Measurements from ENCODE around the gene ATF2. TPM values are rescaled to one million over a fixed set of nuclear protein-coding genes. Genes with fewer than 3 reads are reported as not detected.

The ATF2 gene
- total RNA-seq, 1 donor from 2014 or later = 91.3 TPM

GRCh38 chr2:175203621-175204496 lies 35.9 kb upstream of the ATF2 start:
- H3K36me3 Mint-ChIP-seq (ENCODE audit: unreplicated experiment) = no peaks in the 10 kb centered on the region
- H3K27me3 Mint-ChIP-seq (ENCODE audit: unreplicated experiment) = no peaks in the 10 kb centered on the region
- H3K4me3 Mint-ChIP-seq (ENCODE audit: unreplicated experiment) = no peak overlapping the region
- DNase-seq = peak; percentile 70
- no peak overlapping the region for H3K27ac Mint-ChIP-seq (ENCODE audit: unreplicated experiment)
- H3K4me1 Mint-ChIP-seq (ENCODE audit: low read depth, unreplicated experiment) = no peaks in the 10 kb centered on the region
- peak; percentile 50 for TF ChIP-seq CTCF (IDR thresholded peaks at IDR 0.05; ENCODE audit: partially characterized antibody, unreplicated experiment)
- no peaks in the 10 kb centered on the region for H3K9me3 Mint-ChIP-seq (ENCODE audit: unreplicated experiment)

- peak; percentile 19 for DNase-seq
- Mint-ChIP-seq H3K27ac (ENCODE audit: unreplicated experiment) (no peak overlapping the region), H3K36me3 (ENCODE audit: unreplicated experiment) (peaks cover 5% of the 10 kb centered on the region), H3K4me1 (ENCODE audit: low read depth, unreplicated experiment) (peaks cover 10% of the 10 kb centered on the region), H3K9me3 (ENCODE audit: unreplicated experiment) (peaks cover 6% of the 10 kb centered on the region), H3K27me3 (ENCODE audit: unreplicated experiment) (peaks cover 3% of the 10 kb centered on the region), H3K4me3 (ENCODE audit: unreplicated experiment) (no peak overlapping the region)
- TF ChIP-seq CTCF (IDR thresholded peaks at IDR 0.05; ENCODE audit: partially characterized antibody, unreplicated experiment) = no peak
Measured at GRCh38 chr2:175195012-175195411, 27.0 kb upstream of the ATF2 start.

GRCh38 chr2:175188761-175189160 lies 20.8 kb upstream of the ATF2 start:
- TF ChIP-seq CTCF (IDR thresholded peaks at IDR 0.05; ENCODE audit: partially characterized antibody, unreplicated experiment) = no peak
- peaks cover 6% of the 10 kb centered on the region for H3K9me3 Mint-ChIP-seq (ENCODE audit: unreplicated experiment)
- peaks cover 1% of the 10 kb centered on the region for H3K27me3 Mint-ChIP-seq (ENCODE audit: unreplicated experiment)
- peaks cover 5% of the 10 kb centered on the region for H3K36me3 Mint-ChIP-seq (ENCODE audit: unreplicated experiment)
- H3K4me1 Mint-ChIP-seq (ENCODE audit: low read depth, unreplicated experiment) = no peaks in the 10 kb centered on the region
- no peak for DNase-seq
- no peak overlapping the region for H3K4me3 Mint-ChIP-seq (ENCODE audit: unreplicated experiment)
- no peak overlapping the region for H3K27ac Mint-ChIP-seq (ENCODE audit: unreplicated experiment)

- Mint-ChIP-seq H3K4me1 (ENCODE audit: low read depth, unreplicated experiment) (no peaks in the 10 kb centered on the region), H3K27me3 (ENCODE audit: unreplicated experiment) (peaks cover 1% of the 10 kb centered on the region), H3K36me3 (ENCODE audit: unreplicated experiment) (no peaks in the 10 kb centered on the region), H3K9me3 (ENCODE audit: unreplicated experiment) (peaks cover 6% of the 10 kb centered on the region), H3K4me3 (ENCODE audit: unreplicated experiment) (no peak overlapping the region), H3K27ac (ENCODE audit: unreplicated experiment) (no peak overlapping the region)
- no peak for DNase-seq
- no peak for TF ChIP-seq CTCF (IDR thresholded peaks at IDR 0.05; ENCODE audit: partially characterized antibody, unreplicated experiment)
Measured at GRCh38 chr2:175187378-175187777, 19.4 kb upstream of the ATF2 start.

- peaks cover 4% of the 10 kb centered on the region for H3K9me3 Mint-ChIP-seq (ENCODE audit: unreplicated experiment)
- H3K27ac Mint-ChIP-seq (ENCODE audit: unreplicated experiment) = no peak overlapping the region
Measured at GRCh38 chr2:175183674-175184073, 15.7 kb upstream of the ATF2 start.

More at GRCh38 chr2:175183674-175184073, 15.7 kb upstream of the ATF2 start:
- H3K4me1 Mint-ChIP-seq (ENCODE audit: low read depth, unreplicated experiment) = peaks cover 7% of the 10 kb centered on the region
- TF ChIP-seq CTCF (IDR thresholded peaks at IDR 0.05; ENCODE audit: partially characterized antibody, unreplicated experiment) = no peak
- no peaks in the 10 kb centered on the region for H3K36me3 Mint-ChIP-seq (ENCODE audit: unreplicated experiment)
- H3K4me3 Mint-ChIP-seq (ENCODE audit: unreplicated experiment) = peak overlapping the region; percentile 1
- DNase-seq = no peak
- H3K27me3 Mint-ChIP-seq (ENCODE audit: unreplicated experiment) = peaks cover 9% of the 10 kb centered on the region

Data from glutamatergic neuron (in vitro differentiated cells).